ENCODE results near the gene TIMM10. TPM values are rescaled to one million over a fixed set of nuclear protein-coding genes. Genes with fewer than 3 reads are reported as not detected.

Gene TIMM10
- polyA plus RNA-seq, 1 experiment, result 76.6 TPM

DNA sequence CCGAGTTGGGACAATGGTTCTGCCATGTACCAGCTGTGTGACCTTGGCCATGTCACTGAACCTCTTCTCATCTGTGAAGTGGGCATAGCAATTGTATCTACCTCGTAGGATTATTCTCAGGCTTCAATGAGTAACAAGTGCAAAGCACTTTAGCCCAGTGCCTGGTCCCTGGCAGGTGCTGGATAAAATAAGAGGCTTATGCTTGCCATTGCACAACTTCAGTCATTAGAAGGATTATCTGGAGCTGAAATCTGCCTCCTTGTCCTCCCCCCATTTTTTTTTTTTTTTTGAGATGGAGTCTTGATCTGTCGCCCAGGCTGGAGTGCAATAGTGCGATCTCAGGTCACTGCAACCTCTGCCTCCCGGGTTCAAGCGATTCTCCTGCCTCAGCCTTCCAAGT lies 14.0 kb upstream of the TIMM10 start:
- POLR2A ChIA-PET, result no interaction called here
- Histone ChIP-seq H3K4me3 (ENCODE audit: low read depth, low read length) (no peak overlapping the region), H3K27me3 (ENCODE audit: control insufficient read depth, insufficient read depth, low read length) (peaks cover 10% of the 10 kb centered on the region), H3K27ac (ENCODE audit: low read depth, low read length) (no peak overlapping the region), H3K9me3 (ENCODE audit: control insufficient read depth, insufficient read depth, low read length) (no peaks in the 10 kb centered on the region)
- no peak for DNase-seq (ENCODE audit: low read depth, low spot score)
- CTCF ChIA-PET, result interaction anchor here (1.0 to 2.1 kb wide), 2 partner anchors 18 to 100 kb away, joined by 3 to 5 read pairs; no protein-coding TSS in a partner anchor
- TF ChIP-seq, protein P1, sequence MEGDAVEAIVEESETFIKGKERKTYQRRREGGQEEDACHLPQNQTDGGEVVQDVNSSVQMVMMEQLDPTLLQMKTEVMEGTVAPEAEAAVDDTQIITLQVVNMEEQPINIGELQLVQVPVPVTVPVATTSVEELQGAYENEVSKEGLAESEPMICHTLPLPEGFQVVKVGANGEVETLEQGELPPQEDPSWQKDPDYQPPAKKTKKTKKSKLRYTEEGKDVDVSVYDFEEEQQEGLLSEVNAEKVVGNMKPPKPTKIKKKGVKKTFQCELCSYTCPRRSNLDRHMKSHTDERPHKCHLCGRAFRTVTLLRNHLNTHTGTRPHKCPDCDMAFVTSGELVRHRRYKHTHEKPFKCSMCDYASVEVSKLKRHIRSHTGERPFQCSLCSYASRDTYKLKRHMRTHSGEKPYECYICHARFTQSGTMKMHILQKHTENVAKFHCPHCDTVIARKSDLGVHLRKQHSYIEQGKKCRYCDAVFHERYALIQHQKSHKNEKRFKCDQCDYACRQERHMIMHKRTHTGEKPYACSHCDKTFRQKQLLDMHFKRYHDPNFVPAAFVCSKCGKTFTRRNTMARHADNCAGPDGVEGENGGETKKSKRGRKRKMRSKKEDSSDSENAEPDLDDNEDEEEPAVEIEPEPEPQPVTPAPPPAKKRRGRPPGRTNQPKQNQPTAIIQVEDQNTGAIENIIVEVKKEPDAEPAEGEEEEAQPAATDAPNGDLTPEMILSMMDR (IDR thresholded peaks at IDR 0.05; ENCODE audit: low read depth, low read length), result no peak

DNA sequence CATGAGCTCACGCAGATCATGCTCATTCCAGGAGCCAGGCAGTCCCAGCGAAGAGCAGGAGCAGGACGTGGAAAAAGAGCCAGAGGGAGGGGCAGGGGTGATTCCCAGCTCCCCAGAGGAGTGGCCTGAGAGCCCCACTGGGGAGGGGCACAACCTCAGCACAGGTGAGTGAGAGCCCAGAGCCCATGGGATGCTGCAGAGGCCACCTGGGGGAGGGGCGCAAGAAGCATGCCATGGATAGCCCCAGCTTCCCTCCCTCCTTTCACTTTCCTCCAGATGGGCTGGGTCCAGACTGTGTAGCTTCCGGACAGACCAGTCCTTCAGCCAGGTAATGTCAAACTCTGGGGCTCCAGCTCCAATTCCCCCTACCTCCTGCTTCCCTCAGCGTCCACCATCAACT lies 13.0 kb upstream of the TIMM10 start:
- POLR2A ChIA-PET, result no interaction called here
- TF ChIP-seq, protein P1 (IDR thresholded peaks at IDR 0.05; ENCODE audit: low read depth, low read length), result no peak
- H3K27me3 ChIP-seq (ENCODE audit: control insufficient read depth, insufficient read depth, low read length), result peaks cover 12% of the 10 kb centered on the region
- no peak overlapping the region for H3K27ac ChIP-seq (ENCODE audit: low read depth, low read length)
- CTCF ChIA-PET, result interaction anchor here (0.9 to 2.1 kb wide), 2 partner anchors 86 to 101 kb away, joined by 4 to 5 read pairs; no protein-coding TSS in a partner anchor
- no peak overlapping the region for H3K4me3 ChIP-seq (ENCODE audit: low read depth, low read length)
- no peak for DNase-seq (ENCODE audit: low read depth, low spot score)
- no peaks in the 10 kb centered on the region for H3K9me3 ChIP-seq (ENCODE audit: control insufficient read depth, insufficient read depth, low read length)

DNA sequence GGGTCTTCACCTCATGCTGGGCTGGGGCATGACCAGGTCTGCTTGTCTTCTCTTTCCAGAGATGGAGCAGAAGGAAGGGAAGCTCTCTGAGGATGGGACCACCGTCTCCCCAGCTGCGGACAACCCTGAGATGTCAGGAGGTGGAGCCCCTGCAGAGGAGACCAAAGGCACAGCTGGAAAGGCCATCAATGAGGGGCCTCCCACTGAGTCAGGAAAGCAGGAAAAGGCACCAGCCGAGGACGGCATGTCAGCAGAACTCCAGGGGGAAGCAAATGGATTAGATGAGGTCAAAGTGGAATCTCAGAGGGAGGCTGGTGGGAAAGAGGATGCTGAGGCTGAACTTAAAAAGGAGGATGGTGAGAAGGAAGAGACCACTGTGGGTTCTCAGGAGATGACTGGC lies 12.0 kb upstream of the TIMM10 start:
- H3K27me3 ChIP-seq (ENCODE audit: control insufficient read depth, insufficient read depth, low read length), result peaks cover 15% of the 10 kb centered on the region
- POLR2A ChIA-PET, result no interaction called here
- CTCF ChIA-PET, result interaction anchor here (1.0 to 1.1 kb wide), 2 partner anchors 84 to 99 kb away, joined by 3 read pairs; no protein-coding TSS in a partner anchor

GRCh38 chr11:57541169-57541568 lies 10.6 kb upstream of the TIMM10 start:
- ChIA-PET POLR2A (no interaction called here), CTCF (interaction anchor here (0.8 kb wide), 1 partner anchor 104 kb away, joined by 3 read pairs; no protein-coding TSS in a partner anchor)
- H3K4me3 ChIP-seq (ENCODE audit: low read depth, low read length), result no peak overlapping the region
- no peaks in the 10 kb centered on the region for H3K9me3 ChIP-seq (ENCODE audit: control insufficient read depth, insufficient read depth, low read length)
- H3K27ac ChIP-seq (ENCODE audit: low read depth, low read length), result no peak overlapping the region
- DNase-seq (ENCODE audit: low read depth, low spot score), result no peak
- peaks cover 26% of the 10 kb centered on the region for H3K27me3 ChIP-seq (ENCODE audit: control insufficient read depth, insufficient read depth, low read length)
- TF ChIP-seq, protein P1 (IDR thresholded peaks at IDR 0.05; ENCODE audit: low read depth, low read length), result no peak

More for the DNA sequence above, 12.0 kb upstream of the TIMM10 start:
- H3K9me3 ChIP-seq (ENCODE audit: control insufficient read depth, insufficient read depth, low read length), result no peaks in the 10 kb centered on the region
- no peak for DNase-seq (ENCODE audit: low read depth, low spot score)
- no peak overlapping the region for H3K27ac ChIP-seq (ENCODE audit: low read depth, low read length)
- TF ChIP-seq, protein P1 (IDR thresholded peaks at IDR 0.05; ENCODE audit: low read depth, low read length), result no peak
- no peak overlapping the region for H3K4me3 ChIP-seq (ENCODE audit: low read depth, low read length)

- no peak overlapping the region for H3K27ac ChIP-seq (ENCODE audit: low read depth, low read length)
- H3K27me3 ChIP-seq (ENCODE audit: control insufficient read depth, insufficient read depth, low read length), result peaks cover 33% of the 10 kb centered on the region
- H3K4me3 ChIP-seq (ENCODE audit: low read depth, low read length), result no peak overlapping the region
- ChIA-PET POLR2A (interaction anchor here (0.6 kb wide), 1 partner anchor 17 kb away, joined by 6 read pairs; no protein-coding TSS in a partner anchor), CTCF (interaction anchor here (0.9 kb wide), 1 partner anchor 102 kb away, joined by 3 read pairs; no protein-coding TSS in a partner anchor)
- H3K9me3 ChIP-seq (ENCODE audit: control insufficient read depth, insufficient read depth, low read length), result no peaks in the 10 kb centered on the region
- DNase-seq (ENCODE audit: low read depth, low spot score), result no peak
- TF ChIP-seq, protein P1 (IDR thresholded peaks at IDR 0.05; ENCODE audit: low read depth, low read length), result no peak
These were observed 8.8 kb upstream of the TIMM10 start for GRCh38 chr11:57539342-57539741.

Measured in AG04450 (cell line).